HCEC 1CT (cell line): ENCODE results near the gene TKT.
"Not testable (repeated sequence)": the region's sequence is repeated elsewhere in the genome, so short reads cannot be mapped to it uniquely, and the experiment has no call there.

Experiments used
- DNase-seq: peaks from one replicate; pipeline ENCODE4 v3.0.0-alpha.2; 2017

Gene TKT

GRCh38 chr3:53255775-53256703, at the start of gene TKT:
TKT (minus strand) TSS chr3:53256022; CDS start chr3:53255942, 80 bp downstream.
- peak; percentile 86 for DNase-seq

GRCh38 chr3:53303957-53304356, 48.1 kb upstream of the TKT start:
- DNase-seq = no peak

DNA sequence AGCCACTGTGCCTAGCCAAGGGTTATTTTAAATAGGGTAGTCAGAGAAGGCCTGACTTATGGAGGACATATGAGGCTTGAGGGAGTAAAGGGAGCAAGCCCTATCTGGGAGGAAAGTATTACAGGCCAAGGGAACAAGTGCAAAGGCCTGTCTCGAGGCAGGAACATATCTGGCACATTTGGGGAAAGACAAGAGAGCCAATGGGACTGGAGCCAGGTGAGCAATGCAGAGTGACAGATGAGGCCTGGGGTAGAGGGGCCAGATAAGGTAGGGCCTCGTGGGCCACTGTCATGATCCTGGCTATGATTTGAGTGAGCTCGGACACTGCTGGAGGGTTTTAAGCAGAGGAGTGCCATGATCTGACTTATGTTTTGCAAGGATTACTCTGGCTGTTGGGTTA, 47.7 kb upstream of the TKT start:
- DNase-seq = no peak

- DNase-seq = no peak
Measured at GRCh38 chr3:53300826-53301225, 45.0 kb upstream of the TKT start.

DNA sequence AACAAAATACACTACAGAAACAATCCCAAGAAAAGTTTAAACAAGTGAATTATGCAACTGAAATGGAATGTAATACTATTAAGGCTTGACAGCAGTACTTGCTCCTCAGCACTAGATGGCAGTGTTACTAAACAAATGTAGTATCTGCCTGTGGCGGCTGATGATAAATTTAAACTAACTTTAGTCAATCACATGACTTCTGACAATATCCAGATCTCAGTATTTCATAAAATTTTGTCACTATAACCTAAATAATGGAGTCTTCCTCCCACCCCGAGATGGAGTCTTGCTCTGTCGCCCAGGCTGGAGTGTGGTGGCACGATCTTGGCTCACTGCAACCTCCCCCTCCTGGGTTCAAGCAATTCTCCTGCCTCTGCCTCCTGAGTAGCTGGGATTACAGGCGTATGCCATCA, 43.8 kb upstream of the TKT start:
- peak; percentile 78 for DNase-seq

DNA sequence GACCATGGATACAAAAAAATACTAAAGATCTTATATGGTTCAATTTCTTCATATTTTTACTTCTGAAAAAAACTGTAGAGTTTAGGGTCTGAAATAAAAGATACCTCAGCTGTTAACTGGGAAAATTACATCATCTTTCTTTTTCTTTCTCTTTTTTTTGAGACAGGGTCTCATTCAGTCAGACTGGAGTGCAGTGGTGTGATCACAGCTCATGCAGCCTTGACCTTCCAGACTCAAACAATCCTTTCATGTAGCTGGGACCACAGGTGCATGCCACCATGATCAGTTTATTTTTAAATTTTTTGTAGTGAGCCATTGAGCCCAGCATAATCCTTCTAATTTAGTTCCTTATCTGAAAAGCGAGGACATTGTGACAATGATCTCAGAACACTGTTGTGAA, 39.6 kb upstream of the TKT start:
- DNase-seq = no peak

- DNase-seq = no peak
Measured at GRCh38 chr3:53293867-53294266, 38.0 kb upstream of the TKT start.

DNA sequence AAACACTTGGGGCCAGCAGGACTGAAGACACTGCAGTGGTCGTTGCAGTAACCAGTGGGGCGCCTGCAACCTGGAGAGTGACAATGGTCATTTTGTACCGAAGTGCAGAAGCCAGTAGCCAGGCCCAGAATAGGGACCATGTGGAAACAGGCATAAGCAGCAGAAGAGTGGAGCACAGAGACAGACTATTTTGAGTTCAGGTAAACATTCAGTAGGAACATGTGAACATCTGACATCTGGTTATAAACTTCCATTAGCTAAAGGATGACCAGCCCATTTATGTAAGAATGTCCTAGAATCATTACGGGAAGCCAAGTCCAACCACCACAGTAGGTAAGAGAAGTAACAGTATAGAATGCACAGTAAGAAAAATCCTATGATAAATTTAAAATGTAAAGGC, 32.4 kb upstream of the TKT start:
- DNase-seq = no peak

DNA sequence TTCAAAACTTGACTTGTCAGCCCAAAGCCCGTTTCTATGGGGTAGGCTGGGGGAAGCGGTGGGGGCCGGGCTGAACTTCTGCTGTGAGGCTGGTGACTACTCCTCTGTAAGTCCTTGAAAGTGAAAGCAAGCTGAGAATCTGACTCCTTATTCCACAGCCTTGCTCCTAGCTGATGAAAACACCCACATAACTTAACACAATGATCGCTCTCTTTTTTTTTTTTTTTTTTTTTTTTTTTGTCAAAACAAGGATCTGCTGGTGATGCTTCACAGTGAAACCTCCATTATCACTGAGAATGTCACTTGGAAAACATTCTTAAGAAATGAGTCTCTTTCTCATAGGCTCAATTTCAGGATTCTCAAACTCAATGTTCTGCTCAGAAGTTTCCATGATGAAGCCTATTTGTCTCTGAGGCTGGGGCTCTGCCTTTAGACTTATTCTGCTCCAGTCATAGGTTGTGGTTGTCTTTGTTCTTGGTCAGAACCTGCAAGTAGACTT, 31.4 kb upstream of the TKT start:
- no peak for DNase-seq

DNA sequence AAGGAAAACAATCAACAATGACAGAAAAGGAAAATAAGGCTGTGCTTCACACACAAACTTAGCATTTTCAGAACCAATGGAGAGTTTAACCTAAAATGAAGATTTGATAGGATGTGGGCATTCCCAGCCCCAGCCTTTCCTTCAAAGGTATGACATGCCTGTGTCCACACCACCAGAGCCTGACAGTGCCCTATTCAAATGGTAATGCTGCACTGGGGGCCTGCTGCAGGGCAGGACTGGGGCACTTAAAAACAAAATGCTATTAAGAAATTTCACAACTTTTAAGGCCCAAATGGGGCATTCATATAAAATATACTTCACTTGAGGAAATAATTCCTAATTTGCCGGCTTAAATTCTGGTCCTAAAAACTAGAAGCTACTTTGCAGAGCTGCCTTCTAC, 30.9 kb upstream of the TKT start:
- DNase-seq = no peak

DNA sequence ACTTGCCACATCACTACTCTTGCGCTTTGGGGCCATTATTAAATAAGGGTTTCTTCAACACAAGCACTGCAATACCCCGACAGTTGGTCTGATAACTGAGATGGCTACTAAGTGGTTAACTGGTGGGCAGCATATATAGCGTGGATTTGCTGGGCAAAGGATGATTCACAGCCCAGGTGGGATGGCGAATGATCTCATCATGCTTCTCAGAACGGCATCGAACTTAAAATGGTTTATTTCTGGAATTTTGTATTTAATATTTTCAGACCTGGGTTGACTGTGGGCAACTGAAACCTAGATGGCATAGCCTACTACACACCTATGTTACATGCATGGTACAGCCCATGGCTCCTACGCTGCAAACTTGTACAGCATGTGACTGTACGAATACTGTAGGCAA, 26.8 kb upstream of the TKT start:
- DNase-seq = no peak

DNA sequence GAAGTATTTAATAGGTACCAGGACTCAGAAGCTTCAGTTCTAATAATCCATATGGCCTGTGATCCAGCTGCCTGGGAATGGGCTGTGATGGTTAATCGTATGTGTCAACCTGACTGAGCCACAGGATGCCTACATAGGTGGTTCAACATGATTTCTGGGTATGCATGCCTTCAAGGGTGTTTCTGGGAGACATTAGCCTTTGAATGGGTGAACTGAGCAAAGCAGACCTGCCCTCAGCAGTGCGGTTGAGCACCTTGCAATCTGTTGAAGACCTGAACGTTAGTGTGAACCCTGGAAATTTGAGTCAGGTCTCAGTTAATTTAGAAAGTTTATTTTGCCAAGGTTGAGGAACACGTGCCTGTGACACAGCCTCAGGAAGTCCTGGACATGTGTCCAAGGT, 22.8 kb upstream of the TKT start:
- DNase-seq = no peak

- no peak for DNase-seq
Measured at GRCh38 chr3:53274938-53275605, 19.2 kb upstream of the TKT start.

- no peak for DNase-seq
Measured at GRCh38 chr3:53273146-53273670, 17.4 kb upstream of the TKT start.

DNA sequence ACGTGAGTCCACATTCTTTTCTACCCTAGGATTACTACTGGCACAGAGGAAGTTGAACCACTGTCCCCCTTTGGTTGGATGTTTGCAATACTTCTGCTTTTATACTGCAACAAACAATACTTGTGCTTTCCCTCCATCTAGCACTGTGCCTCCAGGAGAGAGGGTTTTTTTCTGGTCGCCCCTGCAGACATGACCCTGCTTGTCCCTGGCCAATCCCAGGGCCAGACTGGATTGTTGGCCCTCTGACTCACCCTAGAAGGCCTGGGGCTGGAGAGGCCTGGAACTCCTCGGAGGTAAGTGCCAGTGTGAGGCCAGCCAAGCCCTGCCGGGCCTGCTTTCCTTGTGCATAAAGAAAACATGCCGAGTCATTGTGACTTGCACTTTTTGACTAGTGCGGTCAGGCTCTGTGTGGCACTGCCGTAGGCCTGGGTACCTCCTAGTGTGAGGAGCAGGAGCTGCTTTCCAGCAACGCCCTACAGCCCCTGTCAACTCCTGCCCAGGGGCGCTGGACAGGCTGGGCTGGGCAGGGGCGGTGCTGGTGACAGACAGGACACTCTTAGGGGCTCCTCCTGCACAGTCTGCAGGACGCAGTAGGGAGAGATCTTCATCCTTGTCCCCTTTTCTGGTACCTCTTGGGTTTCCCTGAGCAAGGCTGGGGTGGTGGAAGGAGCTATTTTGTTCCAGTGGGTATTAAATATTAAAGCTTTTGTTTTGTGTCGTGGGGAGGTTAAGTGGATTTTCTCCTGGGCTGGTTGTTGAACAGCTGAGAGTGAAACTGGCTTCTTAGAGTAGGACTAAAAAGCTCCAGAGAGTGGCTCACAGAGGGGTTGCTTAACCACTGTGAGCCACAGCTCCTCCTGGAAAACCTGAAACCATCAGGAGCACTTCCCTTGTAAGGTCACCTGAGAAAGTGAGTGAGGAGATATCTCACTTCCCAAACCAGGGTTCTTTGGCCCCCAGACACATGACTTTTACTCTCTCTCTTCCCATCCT, 14.4 kb upstream of the TKT start:
- DNase-seq = peak; percentile 86

DNA sequence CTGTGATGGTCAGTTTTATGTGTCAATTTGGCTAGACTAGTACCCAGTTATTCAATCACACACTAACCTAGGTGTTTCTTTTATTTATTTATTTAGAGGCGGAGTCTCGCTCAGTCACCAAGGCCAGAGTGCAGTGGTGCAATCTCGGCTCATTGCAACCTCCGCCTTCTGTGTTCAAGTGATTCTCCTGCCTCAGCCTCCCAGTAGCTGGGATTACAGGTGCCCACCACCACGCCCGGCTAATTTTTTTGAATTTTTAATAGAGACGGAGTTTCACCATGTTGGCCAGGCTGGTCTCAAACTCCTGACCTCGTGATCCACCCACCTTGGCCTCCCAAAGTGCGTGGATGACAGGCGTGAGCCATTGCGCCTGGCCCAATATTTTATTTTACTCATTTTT, 13.4 kb upstream of the TKT start:
- not testable (repeated sequence) for DNase-seq

- DNase-seq = no peak
Measured at GRCh38 chr3:53267766-53268165, 11.9 kb upstream of the TKT start.

DNA sequence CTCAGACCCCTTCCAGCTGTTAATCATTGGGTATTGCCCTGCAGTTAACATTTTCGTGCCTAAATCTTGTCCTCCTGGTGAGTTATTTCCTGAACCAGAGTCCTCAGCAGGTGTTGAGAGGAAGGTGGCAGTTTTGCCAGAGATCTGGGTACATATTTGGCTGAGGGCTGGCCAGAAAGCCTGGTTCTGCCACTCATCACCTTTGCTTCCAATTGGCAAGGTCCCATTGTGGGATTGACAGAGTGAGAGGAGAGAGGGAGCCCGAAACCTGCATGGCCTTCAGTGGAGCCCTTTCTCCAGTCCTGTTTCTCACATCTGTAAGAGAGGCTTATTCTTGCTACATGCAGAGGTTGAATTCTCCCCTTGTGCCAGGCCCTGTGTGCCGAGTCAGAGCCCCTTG, 8.9 kb upstream of the TKT start:
- no peak for DNase-seq

- DNase-seq = no peak
Measured at GRCh38 chr3:53263907-53264306, 8.1 kb upstream of the TKT start.

- no peak for DNase-seq
Measured at GRCh38 chr3:53261712-53262111, 5.9 kb upstream of the TKT start.

DNA sequence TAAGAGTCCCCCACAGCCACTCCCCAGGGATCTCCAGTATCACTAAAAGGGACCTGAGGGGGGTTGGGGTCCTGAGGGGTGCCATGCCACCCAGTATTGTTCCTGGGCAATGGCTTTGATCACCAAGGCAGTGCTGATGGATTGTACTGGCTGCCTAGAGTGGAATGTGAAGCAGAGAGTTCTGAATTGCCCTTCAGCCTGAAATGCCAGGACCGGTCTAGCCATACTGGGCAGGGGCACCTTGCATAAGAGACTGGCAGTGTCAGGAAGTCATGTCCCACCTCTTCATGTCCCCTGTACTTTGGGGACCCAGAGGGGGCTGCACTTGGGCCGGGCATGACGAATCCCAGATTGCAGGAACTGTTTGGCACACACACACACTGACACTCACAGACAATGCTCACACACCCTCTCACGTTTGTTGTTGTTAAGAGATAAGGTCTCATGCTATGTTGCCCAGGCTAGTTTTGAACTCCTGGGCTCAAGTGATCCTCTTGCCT, 4.5 kb upstream of the TKT start:
- DNase-seq = no peak
